Activated CD4-positive, alpha-beta T cell treated with anti-CD3 and anti-CD28 coated beads, Interleukin-2, Interleukin-4, amounts not matched to agents 100 ng/mL and 50 ng/mL, durations not matched to agents 16 hours and 8 hours (primary cell): ENCODE measurements around the gene CD38.

Experiments used
- DNase-seq: peaks from one replicate; pipeline ENCODE4 v3.0.0-alpha.2; 2020; ENCODE audit warnings: low spot score

Gene CD38

GRCh38 chr4:15899511-15899910 is 121.4 kb downstream of the CD38 start:
- no peak for DNase-seq

- DNase-seq = no peak
Observed at GRCh38 chr4:15901007-15901406, 122.9 kb downstream of the CD38 start.

- no peak for DNase-seq
Observed at GRCh38 chr4:15901998-15902397, 123.9 kb downstream of the CD38 start.

- DNase-seq = no peak
Observed at GRCh38 chr4:15902746-15903145, 124.6 kb downstream of the CD38 start.
